GM15510 (cell line): ENCODE data around the gene SIX3.

ENCODE experiments used
- POLR2A ChIP-seq: IDR thresholded peaks from 3 replicates; pipeline ENCODE4 v1.6.1; 2011; ENCODE audit warnings: borderline replicate concordance; ENCODE audit not compliant: insufficient read length; ENCODE audit errors: extremely low read depth

Gene SIX3

DNA sequence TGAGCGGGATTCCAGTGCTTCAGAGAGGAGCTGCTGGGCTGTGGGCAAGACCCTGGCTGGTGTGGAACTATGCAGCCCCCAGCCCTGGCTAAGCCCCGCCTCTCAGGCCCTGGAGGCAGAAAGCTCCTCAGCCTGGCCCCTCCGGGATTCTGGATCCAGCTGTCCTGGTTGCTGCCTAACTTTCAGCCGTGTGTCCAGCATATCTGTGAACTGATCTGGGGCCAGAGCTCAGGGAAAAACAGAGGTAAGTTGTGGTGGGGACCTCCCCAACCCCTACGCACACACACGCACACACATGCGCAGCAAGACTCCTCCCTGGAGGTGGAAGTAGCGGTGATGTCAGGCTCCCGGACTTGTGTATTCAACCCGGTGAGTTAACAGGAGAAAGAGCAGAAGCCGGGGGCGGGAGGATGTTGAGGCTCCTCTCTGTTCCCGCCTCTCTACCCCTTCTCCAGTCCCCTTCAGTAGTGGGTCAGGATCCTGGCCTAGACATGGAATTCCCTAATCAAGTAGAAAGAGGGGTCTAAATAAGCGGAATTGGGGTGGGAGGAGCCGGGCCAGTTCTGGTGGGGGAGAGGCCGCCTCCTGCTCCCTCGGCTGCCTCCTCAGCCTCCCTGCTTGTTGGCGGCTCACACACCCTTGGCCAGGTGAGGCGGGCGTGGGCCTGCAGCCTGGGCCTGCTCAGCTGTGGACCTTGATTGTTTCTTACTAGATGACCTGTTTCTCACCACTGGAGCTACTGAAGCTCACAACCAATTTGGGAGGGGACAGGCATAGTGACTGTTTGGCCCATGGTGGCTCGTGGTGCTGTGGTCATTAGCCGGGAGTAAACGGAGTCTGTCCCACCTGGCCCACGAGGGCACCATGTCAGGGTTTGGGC is 34.3 kb downstream of the SIX3 start:
- TF ChIP-seq POLR2A, result no peak

DNA sequence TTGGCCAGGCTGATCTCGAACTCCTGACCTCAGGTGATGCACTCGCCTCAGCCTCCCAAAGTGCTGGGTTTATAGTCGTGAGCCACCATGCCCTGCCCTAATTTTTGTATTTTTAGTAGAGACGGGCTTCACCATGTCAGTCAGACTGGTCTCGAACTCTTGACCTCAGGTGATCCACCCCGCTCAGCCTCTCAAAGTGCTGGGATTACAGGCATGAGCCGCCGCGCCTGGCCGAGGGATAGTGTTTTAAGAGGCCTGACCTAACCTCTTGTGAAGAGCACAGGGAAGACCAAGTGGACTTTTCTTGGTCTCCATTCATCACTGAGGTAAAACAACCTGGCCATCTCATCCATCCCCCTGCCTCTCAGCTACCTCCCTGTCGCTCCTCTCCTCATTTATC is 38.1 kb downstream of the SIX3 start:
- TF ChIP-seq POLR2A, result no peak

DNA sequence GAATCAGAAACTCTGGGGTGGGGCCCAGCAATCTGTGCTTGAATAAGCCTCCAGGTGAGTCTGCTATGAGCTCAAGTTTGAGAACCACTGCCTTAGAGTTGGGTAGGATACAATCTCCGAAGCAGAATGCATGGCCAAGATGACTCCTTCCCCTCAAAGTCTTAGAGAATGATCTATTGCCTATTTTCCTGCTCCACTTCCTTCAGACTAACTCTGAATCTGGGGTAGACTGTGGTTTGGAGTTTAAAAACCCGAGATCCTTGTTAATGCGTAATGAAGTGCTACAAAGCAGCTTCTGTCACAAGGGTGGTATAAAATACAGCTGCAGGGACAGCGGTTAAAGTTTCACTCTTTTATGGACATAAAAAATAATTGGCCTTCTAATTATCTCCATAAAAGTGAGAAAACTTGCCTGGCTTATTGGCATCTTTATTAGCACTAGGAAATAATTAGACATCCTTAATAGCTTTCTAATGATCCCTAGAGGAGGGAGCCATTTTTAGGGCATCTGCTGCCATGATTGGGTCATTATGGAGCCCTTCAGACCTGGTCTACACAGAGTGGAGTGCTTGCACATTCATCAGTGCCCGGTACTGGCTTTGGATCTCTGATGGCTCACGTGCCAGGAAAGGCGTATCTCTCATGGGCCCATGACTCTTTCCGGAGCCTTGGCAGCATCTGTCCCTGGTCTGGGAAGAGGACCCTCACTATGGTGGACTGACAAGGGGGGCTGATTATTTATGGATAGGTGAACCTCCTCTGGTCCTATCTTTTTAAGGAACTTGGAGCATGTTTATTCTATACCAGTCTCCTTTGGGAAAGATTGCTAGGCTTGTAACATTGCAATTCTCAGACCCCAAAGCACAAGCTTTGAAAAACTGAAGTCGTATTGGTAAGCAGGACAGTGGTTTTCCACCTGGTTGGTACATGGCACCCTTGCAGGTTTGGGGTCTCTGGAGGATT is 39.5 kb downstream of the SIX3 start:
- no peak for TF ChIP-seq POLR2A

DNA sequence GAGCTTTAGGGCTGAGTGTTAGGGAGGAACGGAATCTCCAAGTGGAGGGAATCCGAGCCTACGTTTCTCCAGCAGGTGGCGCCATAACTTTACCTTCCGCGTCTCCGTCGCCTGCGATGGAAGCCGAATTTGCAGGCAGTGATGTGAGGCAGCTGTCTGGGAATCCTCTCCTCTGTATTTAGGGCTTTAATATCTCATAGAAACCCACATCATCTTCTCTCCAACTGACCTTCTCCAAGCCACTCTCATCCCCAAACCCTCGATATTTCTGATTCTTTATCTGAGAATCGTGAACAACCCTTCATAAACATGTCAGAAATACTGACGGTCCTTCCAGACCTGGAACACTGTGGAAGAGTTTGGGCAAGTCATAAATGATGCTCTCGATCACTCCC is 40.2 kb downstream of the SIX3 start:
- no peak for TF ChIP-seq POLR2A

DNA sequence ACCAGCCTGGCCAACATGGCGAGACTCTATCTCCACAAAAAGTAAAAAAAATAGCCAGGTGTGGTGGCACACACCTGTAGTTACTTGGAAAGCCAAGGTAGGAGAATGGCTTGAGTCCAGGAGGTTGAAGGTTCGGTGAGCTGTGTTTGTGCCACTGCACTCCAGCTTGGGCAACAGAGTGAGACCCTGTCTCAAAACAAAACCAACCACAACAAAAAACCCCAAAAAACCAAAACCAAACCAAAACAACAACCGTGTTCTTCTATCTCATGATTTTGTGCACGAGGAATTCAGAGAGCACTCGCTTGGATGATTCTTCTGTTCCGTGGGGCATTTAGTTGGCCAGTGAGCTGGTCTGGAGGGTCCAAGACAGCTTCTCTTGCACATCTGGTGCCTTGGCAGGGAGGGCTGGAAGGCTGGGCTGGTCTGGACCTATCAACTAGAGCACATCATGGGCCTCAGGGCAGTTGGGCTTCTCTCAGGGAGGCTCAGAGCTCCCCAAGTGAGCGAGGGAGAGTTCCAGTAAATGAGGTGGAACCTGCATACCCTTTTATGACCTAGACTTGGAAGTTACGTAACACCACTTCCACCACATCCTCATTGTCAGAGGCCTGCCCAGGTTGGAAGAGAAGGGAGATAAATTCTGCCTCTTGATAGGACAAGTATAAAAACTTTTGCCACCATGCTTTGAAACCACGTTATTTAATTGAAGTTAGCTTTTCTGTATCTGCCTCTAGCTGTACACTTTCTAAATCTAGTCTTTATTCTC is 42.5 kb downstream of the SIX3 start:
- no peak for TF ChIP-seq POLR2A

DNA sequence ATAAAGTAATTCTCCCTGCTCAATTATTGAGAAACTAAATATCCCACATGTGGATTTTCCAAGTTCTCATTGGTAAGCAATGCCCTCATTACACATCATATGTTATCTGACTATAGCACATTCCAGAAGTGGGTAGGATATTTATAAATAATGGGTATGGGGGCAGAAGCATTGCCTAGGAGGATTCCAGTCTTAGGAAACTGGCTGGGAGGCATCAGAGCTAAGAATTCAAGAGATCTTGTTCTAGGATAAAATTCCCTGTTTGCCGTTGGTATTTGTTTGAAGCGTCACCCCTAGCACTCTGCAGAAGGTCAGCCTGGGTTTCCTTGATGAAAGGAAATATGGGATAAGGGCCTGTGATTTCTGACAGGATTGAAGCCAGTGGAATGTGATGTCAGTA is 47.7 kb downstream of the SIX3 start:
- no peak for TF ChIP-seq POLR2A

DNA sequence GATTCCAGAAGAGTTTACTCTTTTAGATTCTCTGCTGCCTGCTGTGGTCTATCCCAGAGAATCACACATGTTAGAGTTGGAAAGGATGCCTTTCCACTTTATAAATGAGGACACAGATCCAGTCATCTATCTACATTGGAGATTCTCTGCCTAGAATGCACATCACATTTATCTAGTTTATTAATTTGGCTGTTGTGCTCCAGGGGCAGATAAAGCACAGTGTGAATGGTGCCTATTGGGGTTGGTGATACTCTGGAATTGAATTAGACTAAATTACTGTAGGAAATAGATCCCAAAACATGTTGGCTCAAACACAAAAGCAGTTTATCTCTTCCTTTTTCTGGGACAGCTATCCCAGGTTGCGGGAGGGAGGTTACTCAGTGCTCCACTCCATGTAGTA is 52.9 kb downstream of the SIX3 start:
- no peak for TF ChIP-seq POLR2A
